ENCODE data around the gene LIN28A.

- no peak for TF ChIP-seq CTCF (IDR thresholded peaks at IDR 0.05)
- no peak for TF ChIP-seq POLR2A (IDR thresholded peaks at IDR 0.05)
Observed at GRCh38 chr1:26403656-26404055, 7.0 kb upstream of the LIN28A start.
